Neuronal stem cell (in vitro differentiated cells): Measurements from ENCODE around the gene P4HA2.

Experiments
- DNase-seq: peaks from one replicate; pipeline ENCODE4 v3.0.0-alpha.2; 2013; ENCODE audit warnings: low spot score
- H2AFZ ChIP-seq: one replicate; pipeline ENCODE4 v1.6.1; 2013; ENCODE audit warnings: mild to moderate bottlenecking, low read length, inconsistent platforms
- H2AK5ac ChIP-seq: 2 replicates; pipeline ENCODE4 v1.6.1; 2013; ENCODE audit warnings: low read depth, mild to moderate bottlenecking, inconsistent platforms, low read length, moderate library complexity, mixed read lengths
- H2BK120ac ChIP-seq: 2 replicates; pipeline ENCODE4 v1.6.1; 2013; ENCODE audit warnings: low read depth, mild to moderate bottlenecking, inconsistent platforms, low read length, moderate library complexity, mixed read lengths
- H2BK12ac ChIP-seq: one replicate; pipeline ENCODE4 v1.6.1; 2013; ENCODE audit warnings: low read length, inconsistent platforms
- H2BK15ac ChIP-seq: 2 replicates; pipeline ENCODE4 v1.6.1; 2013; ENCODE audit warnings: mild to moderate bottlenecking, low read length, inconsistent platforms, mixed read lengths
- H2BK5ac ChIP-seq: one replicate; pipeline ENCODE4 v1.6.1; 2013; ENCODE audit warnings: inconsistent platforms, mild to moderate bottlenecking, low read length, moderate library complexity
- H3K14ac ChIP-seq: one replicate; pipeline ENCODE4 v1.6.1; 2013; ENCODE audit warnings: low read length, inconsistent platforms
- H3K18ac ChIP-seq: 2 replicates; pipeline ENCODE4 v1.6.1; 2013; ENCODE audit warnings: low read length, inconsistent platforms
- H3K23ac ChIP-seq: 2 replicates; pipeline ENCODE4 v1.6.1; 2013; ENCODE audit warnings: low read depth, mild to moderate bottlenecking, mixed read lengths, low read length, inconsistent platforms; ENCODE audit not compliant: poor library complexity
- H3K27ac ChIP-seq: replicated peaks from 3 replicates; pipeline ENCODE4 v1.5.1; 2013; ENCODE audit warnings: low read length, inconsistent platforms
- H3K27me3 ChIP-seq, 3 experiments: 2 replicates each; pipeline ENCODE4 v1.6.1; 2013; ENCODE audit warnings: low read length in 3 of 3, mild to moderate bottlenecking in 2 of 3, inconsistent platforms in 1 of 3, low read depth in 1 of 3, mixed read lengths in 1 of 3, moderate library complexity in 1 of 3; ENCODE audit not compliant: control insufficient read depth in 3 of 3, insufficient read depth in 3 of 3
- H3K36me3 ChIP-seq, 2 donors: replicated peaks in 1 of 2; 2 replicates each; pipeline ENCODE4 v1.6.1; 2013; ENCODE audit warnings: low read length in 2 of 2; ENCODE audit not compliant: control insufficient read depth in 2 of 2, insufficient read depth in 2 of 2
- H3K4ac ChIP-seq: 2 replicates; pipeline ENCODE4 v1.6.1; 2013; ENCODE audit warnings: inconsistent platforms, mild to moderate bottlenecking, low read length, moderate library complexity
- H3K4me1 ChIP-seq, 2 donors: 1 replicate in 1 of 2; 2 replicates in 1 of 2; pipeline ENCODE4 v1.6.1; 2013; ENCODE audit warnings: low read length in 2 of 2, low read depth in 1 of 2; ENCODE audit not compliant: control insufficient read depth in 2 of 2, insufficient read depth in 1 of 2
- H3K4me2 ChIP-seq: one replicate; pipeline ENCODE4 v1.6.1; 2013; ENCODE audit warnings: mild to moderate bottlenecking, low read length, inconsistent platforms; ENCODE audit not compliant: insufficient read depth, poor library complexity, severe bottlenecking
- H3K4me3 ChIP-seq, 2 donors: 2 replicates each; pipeline ENCODE4 v1.5.1; 2013; ENCODE audit warnings: low read length in 2 of 2, mild to moderate bottlenecking in 2 of 2, inconsistent platforms in 1 of 2, moderate library complexity in 1 of 2
- H3K79me1 ChIP-seq: one replicate; pipeline ENCODE4 v1.6.1; 2013; ENCODE audit warnings: low read depth, mild to moderate bottlenecking, inconsistent platforms, low read length, moderate library complexity
- H3K9ac ChIP-seq: one replicate; pipeline ENCODE4 v1.6.1; 2013; ENCODE audit warnings: mild to moderate bottlenecking, low read depth, low read length, inconsistent platforms; ENCODE audit not compliant: poor library complexity
- H3K9me3 ChIP-seq, 2 donors: replicated peaks in 1 of 2; 2 replicates each; pipeline versions ENCODE3 to v1.6.1; 2013; ENCODE audit warnings: low read length in 2 of 2, mild to moderate bottlenecking in 2 of 2, inconsistent platforms in 1 of 2, low read depth in 1 of 2, mixed read lengths in 1 of 2, moderate library complexity in 1 of 2; ENCODE audit not compliant: control insufficient read depth in 2 of 2, insufficient read depth in 1 of 2
- H4K8ac ChIP-seq: one replicate; pipeline ENCODE4 v1.6.1; 2013; ENCODE audit warnings: low read depth, mild to moderate bottlenecking, inconsistent platforms, low read length, moderate library complexity
- H4K91ac ChIP-seq: one replicate; pipeline ENCODE4 v1.6.1; 2013; ENCODE audit warnings: low read length, low read depth, mild to moderate bottlenecking, inconsistent platforms; ENCODE audit not compliant: poor library complexity
- WGBS, 2 donors: extraction: QIAGEN DNeasy Blood & Tissue Kit; methylation state at CpG; one replicate each; pipeline ENCODE4 v1.1.7; 2013; ENCODE audit warnings: missing lambda C conversion rate in 2 of 2, mixed read lengths in 1 of 2; ENCODE audit not compliant: insufficient read length in 2 of 2, insufficient replicate concordance in 1 of 2; ENCODE audit errors: extremely low coverage in 2 of 2; 5-methylcytosine and 5-hydroxymethylcytosine counted together

The P4HA2 gene

DNA sequence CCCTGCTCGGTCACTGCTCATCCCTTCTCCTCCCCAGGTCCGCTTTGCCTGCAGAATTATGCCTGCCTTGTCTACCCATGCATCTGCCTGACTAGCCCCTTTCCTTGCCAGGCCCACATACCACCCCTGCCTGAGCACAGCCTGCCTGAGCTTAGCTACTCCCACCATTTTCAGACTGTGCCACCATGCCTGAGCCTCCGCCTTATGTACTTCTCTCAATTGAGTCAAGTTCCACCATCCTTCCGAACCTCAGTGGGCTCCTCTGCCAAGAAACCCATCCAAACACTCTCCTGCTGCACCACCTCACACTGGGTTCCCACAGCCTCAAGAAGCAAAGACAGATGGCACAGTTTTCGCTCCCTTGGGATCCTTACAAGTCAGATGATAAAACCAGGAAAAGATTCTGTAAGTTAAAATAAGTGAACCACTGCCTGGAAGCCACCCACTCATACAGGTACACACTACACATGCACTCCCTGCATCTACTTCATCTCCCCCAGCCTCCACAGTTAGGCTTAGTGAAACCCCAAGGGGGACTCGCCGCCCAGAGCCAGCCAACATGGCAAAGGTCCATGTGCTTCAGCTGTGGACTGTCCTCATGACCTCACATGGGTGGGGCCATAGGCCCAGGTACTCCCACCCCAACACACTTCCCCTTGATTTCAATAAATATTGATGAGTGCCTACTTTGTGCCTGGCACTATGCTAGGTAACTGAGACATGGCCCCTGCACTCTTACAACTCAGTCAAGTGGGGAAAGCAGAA lies 23.1 kb downstream of the P4HA2 start:
- Histone ChIP-seq H2BK5ac (no peak overlapping the region), H4K8ac (no peak overlapping the region), H3K9ac (no peak overlapping the region), H3K79me1 (no peaks in the 10 kb centered on the region), H2BK120ac (no peak overlapping the region), H2AFZ (no peak overlapping the region), H3K4me3 (no peak overlapping the region), H3K4me1 (peaks cover 0 to 5% of the 10 kb centered on the region in 2 donors), H3K9me3 (no peaks in the 10 kb centered on the region), H3K4me2 (no peak overlapping the region), H3K27me3 (no peaks in the 10 kb centered on the region), H3K18ac (no peak overlapping the region), H4K91ac (no peak overlapping the region), H2BK12ac (no peak overlapping the region), H3K14ac (no peak overlapping the region), H2BK15ac (no peak overlapping the region), H3K27ac (no peak overlapping the region), H3K36me3 (no peaks in the 10 kb centered on the region), H3K4ac (no peak overlapping the region), H2AK5ac (no peak overlapping the region), H3K23ac (no peak overlapping the region)
- WGBS, 2 donors: no CpG with 5 or more reads among the region's 7 CpGs
- no peak for DNase-seq

DNA sequence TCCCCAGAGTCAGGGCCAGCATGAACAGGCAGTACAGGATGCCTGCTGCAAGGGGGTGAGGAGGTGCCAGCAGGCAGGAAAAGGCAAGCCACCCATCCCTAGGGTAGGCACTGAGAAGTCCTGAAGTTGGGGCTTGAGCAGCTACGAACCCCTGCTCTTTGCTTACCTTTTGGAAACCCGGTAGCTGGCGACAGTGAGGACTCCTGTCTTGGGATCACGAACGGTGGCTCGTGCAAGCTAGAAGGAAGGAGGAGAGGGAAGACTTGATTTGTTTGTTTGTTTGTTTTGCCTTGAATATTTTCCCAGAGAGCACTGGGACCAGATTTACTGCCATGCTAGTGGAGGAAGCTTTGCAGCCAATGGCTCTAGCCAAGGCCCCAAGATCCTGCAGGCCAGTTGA lies 23.7 kb downstream of the P4HA2 start:
- no peak for DNase-seq
- Histone ChIP-seq H3K9me3 (no peaks in the 10 kb centered on the region), H3K18ac (no peak overlapping the region), H3K4me2 (no peak overlapping the region), H2AK5ac (no peak overlapping the region), H4K91ac (no peak overlapping the region), H2AFZ (no peak overlapping the region), H2BK120ac (no peak overlapping the region), H2BK12ac (no peak overlapping the region), H3K9ac (no peak overlapping the region), H2BK15ac (no peak overlapping the region), H3K36me3 (no peaks in the 10 kb centered on the region), H3K27ac (no peak overlapping the region), H3K4me3 (no peak overlapping the region), H3K4ac (no peak overlapping the region), H3K79me1 (no peaks in the 10 kb centered on the region), H2BK5ac (no peak overlapping the region), H3K4me1 (peaks cover 0 to 5% of the 10 kb centered on the region in 2 donors), H3K27me3 (no peaks in the 10 kb centered on the region), H3K23ac (no peak overlapping the region), H3K14ac (no peak overlapping the region), H4K8ac (no peak overlapping the region)
- no CpG with 5 or more reads among the region's 6 CpGs for WGBS, 2 donors

DNA sequence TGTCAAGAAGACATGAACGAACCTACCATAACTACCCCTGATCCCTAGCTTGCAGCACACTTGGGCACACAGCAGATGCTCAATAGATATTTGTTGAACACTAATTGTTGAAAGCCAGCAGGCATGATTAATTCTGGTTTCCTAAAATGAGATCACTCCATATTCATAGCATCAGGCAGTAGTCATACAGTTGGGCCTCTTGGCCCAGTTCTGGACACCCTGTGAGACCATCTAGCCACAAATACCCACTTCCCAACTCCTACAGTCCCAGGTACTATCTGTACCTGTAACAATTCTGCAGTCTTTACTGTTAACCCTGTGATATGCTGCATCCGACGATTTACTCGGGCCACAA lies 24.2 kb downstream of the P4HA2 start:
- Histone ChIP-seq H3K79me1 (no peaks in the 10 kb centered on the region), H3K9ac (no peak overlapping the region), H3K27me3 (no peaks in the 10 kb centered on the region), H3K4me1 (peaks cover 0 to 5% of the 10 kb centered on the region in 2 donors), H3K18ac (no peak overlapping the region), H2BK15ac (no peak overlapping the region), H2BK12ac (no peak overlapping the region), H2AFZ (no peak overlapping the region), H3K4me2 (no peak overlapping the region), H3K4ac (no peak overlapping the region), H3K4me3 (no peak overlapping the region), H2AK5ac (no peak overlapping the region), H4K8ac (no peak overlapping the region), H3K27ac (no peak overlapping the region), H2BK120ac (no peak overlapping the region), H3K9me3 (no peaks in the 10 kb centered on the region), H3K14ac (no peak overlapping the region), H3K23ac (no peak overlapping the region), H4K91ac (no peak overlapping the region), H2BK5ac (no peak overlapping the region), H3K36me3 (no peaks in the 10 kb centered on the region)
- no peak for DNase-seq
- WGBS, 2 donors: no CpG with 5 or more reads among the region's 4 CpGs

DNA sequence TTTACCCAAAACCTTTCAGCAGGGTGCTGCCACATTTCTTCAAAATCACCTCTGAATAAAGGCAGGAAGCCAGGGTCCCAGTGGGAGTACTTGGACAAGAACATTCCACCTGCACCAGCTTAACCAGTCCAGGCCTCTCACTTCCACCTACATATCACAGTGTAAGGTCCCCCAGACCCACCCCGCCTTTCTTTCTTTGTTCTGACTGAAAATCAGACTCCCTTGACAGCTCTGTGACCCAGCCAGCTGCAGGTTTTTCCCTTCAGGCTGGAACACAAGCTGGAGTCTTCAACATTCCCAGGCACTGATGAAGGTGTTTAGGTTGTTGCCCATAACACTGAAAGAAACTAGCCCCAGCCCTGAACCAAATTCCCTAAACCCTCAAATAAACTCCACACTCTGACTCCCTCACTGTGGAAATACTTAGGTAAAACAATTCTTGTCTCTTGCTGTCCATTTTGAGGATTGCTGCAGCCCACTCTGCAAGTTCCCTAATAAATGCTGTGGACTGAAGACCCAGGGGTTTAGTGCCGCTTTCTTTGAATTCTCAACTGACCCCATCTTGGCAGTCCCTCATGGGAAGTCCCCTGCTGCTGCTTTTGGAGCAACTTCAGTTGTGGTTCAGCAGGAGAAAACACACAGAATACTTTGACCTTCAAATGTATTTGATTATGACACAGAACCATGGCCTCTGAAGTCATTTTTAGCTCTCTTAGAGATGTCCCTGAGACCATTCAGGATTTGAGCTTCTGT lies 24.8 kb downstream of the P4HA2 start:
- Histone ChIP-seq H2BK12ac (no peak overlapping the region), H2AK5ac (no peak overlapping the region), H3K4ac (no peak overlapping the region), H4K8ac (no peak overlapping the region), H2BK15ac (no peak overlapping the region), H2BK120ac (no peak overlapping the region), H3K23ac (no peak overlapping the region), H3K14ac (no peak overlapping the region), H3K79me1 (no peaks in the 10 kb centered on the region), H3K9ac (no peak overlapping the region), H2BK5ac (no peak overlapping the region), H3K4me1 (peaks cover 0 to 4% of the 10 kb centered on the region in 2 donors), H3K36me3 (no peaks in the 10 kb centered on the region), H3K4me3 (no peak overlapping the region), H3K27ac (no peak overlapping the region), H3K18ac (no peak overlapping the region), H4K91ac (no peak overlapping the region), H3K4me2 (no peak overlapping the region), H3K27me3 (no peaks in the 10 kb centered on the region), H2AFZ (no peak overlapping the region), H3K9me3 (no peaks in the 10 kb centered on the region)
- DNase-seq: no peak
- no CpG with 5 or more reads among the region's 2 CpGs for WGBS, 2 donors
